ENCODE results near the gene LYSMD1. TPM values are rescaled to one million over a fixed set of nuclear protein-coding genes. Genes with fewer than 3 reads are reported as not detected.

The LYSMD1 gene
- total RNA-seq, 2 experiments from 2014 or later = 5.2 to 6.1 TPM

DNA sequence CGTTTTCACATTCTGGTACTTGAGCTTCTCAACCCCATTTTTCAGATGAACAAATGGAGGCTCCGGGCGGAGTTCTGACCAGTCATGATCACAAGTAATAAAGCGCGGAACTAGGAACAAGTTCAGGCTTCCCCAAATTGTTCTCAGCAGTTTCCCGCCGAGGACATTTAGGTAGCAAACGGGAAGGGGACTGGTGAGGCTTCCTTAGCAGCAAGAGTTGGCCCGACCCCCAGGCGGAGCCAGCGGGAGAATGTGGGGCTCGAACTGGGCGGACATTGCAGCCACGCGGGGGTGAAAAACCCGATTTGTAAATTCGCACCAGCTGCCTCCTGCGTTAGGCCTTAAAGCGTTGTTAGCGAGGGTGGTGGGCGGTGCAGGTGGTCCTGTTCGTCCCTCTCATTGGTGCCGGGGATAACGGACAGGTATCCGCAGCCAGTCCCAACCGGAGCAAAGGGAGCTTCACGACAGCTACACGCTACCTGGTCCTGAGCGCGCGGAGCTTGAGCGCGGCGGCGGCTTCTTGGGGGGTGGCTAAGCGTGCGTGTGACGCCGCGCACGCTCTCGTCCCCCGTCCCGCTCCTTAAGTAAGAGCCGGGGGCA, 34.6 kb downstream of the LYSMD1 start:
- peak overlapping the region; percentile 72 for H3K4me3 Mint-ChIP-seq
- POLR2A ChIA-PET = interaction anchor here (0.7 to 1.6 kb wide), 8 partner anchors 15 to 124 kb away, joined by 3 to 11 read pairs (median 4); partner anchors contain the start of genes LYSMD1, PSMD4, SCNM1 and SEMA6C
- H3K9me3 Mint-ChIP-seq = no peaks in the 10 kb centered on the region
- H3K36me3 Mint-ChIP-seq = peaks cover 2% of the 10 kb centered on the region
- ATAC-seq (ENCODE audit: low read depth) (peak; percentile 100), DNase-seq (peak; percentile 74)
- peaks cover 5% of the 10 kb centered on the region for H3K4me1 Mint-ChIP-seq
- H3K27ac Mint-ChIP-seq = peak overlapping the region; percentile 60
- H3K27me3 Mint-ChIP-seq = no peaks in the 10 kb centered on the region

DNA sequence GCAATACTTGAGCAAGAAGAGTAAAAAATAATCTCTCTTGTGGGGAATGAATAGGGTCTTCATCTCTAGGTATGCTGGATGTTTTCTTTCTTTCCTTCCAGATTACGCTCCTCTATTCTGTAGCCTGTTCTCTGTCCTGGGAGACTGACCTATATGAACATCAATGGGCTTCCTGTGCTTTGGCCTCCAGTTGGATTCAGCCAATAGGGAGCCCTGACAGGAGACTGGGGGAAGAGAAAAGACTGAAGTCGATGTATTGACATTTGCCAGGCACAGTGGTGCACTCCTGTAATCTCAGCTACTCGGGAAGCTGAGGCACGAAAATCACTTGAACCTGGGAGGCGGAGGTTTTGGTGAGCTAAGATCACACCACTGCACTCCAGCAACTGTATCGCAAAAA, 36.9 kb downstream of the LYSMD1 start:
- POLR2A ChIA-PET = no interaction called here
- no peak for DNase-seq
- H3K36me3 Mint-ChIP-seq = peaks cover 4% of the 10 kb centered on the region

DNA sequence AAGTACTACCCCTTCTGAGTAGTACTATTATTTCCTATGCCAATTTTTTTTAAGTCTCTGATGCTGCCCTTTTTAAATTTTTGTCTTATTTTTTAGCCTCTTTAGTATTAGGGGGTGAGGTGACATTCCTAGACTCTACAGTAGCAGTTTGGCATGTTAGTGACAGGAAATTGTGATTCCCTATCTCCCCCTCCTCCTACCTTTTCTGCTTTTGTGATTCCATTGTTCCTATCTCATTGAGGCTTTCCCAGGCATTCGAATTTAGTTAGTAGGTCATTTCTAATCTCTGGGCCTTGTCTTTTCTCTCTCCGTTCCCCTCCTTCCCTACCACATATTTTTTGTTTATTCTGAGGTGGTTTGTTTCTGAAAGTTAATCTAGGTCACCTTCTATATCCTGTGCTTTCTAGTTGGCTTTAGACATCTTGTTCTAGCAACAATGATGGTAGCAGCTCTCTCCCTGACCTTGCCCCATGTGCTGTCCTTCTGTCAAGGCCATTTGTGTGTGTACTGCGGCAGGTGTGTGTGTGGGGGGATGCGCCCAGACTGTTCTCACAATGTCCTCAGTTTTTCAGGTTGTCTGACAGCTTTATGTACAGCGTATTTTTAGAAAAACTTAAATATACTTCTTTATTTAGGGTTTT, 40.8 kb downstream of the LYSMD1 start:
- H3K27ac Mint-ChIP-seq = no peak overlapping the region
- no peak overlapping the region for H3K4me3 Mint-ChIP-seq
- POLR2A ChIA-PET = interaction anchor here (0.5 kb wide), 1 partner anchor 53 kb away, joined by 3 read pairs; no protein-coding TSS in a partner anchor
- no peak for ATAC-seq (ENCODE audit: low read depth)
- H3K4me1 Mint-ChIP-seq = no peaks in the 10 kb centered on the region
- H3K36me3 Mint-ChIP-seq = peaks cover 9% of the 10 kb centered on the region
- no peaks in the 10 kb centered on the region for H3K27me3 Mint-ChIP-seq
- no peaks in the 10 kb centered on the region for H3K9me3 Mint-ChIP-seq
- DNase-seq = no peak

More for the DNA sequence above, 36.9 kb downstream of the LYSMD1 start:
- no peaks in the 10 kb centered on the region for H3K27me3 Mint-ChIP-seq
- H3K9me3 Mint-ChIP-seq = no peaks in the 10 kb centered on the region
- ATAC-seq (ENCODE audit: low read depth) = no peak
- H3K4me3 Mint-ChIP-seq = no peak overlapping the region
- H3K27ac Mint-ChIP-seq = no peak overlapping the region
- H3K4me1 Mint-ChIP-seq = peaks cover 5% of the 10 kb centered on the region

DNA sequence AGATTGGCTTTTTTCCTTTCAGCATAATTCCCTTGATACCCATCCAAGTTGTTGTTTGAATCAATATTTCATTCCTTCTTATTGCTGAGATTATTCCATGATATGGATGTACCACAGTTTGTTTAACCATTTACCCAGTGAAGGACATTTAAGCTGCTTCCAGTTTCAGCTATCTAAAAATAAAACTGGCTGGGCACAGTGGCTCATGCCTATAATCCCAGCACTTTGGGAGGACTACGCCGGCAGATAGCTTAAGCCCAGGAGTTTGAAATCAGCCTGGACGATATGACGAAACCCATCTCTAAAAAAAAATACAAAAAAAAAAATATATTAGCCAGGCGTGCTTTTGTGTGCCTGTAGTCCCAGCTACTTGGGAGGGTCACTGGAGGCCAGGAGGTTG, 51.8 kb downstream of the LYSMD1 start:
- Mint-ChIP-seq H3K4me3 (no peak overlapping the region), H3K36me3 (peaks cover 9% of the 10 kb centered on the region), H3K4me1 (no peaks in the 10 kb centered on the region), H3K27me3 (no peaks in the 10 kb centered on the region), H3K9me3 (no peaks in the 10 kb centered on the region), H3K27ac (no peak overlapping the region)
- POLR2A ChIA-PET = interaction anchor here (0.7 kb wide), 1 partner anchor 107 kb away, joined by 3 read pairs; the partner anchor contains the start of gene MINDY1
- no peak for DNase-seq
- no peak for ATAC-seq (ENCODE audit: low read depth)

Other genes with a start within 250 kb of the LYSMD1 start
- gene SETDB1, start 239.5 kb downstream of the LYSMD1 start, total RNA-seq = 10 to 100 TPM; 64.0 to 64.6 TPM
- 100 to 1,000 TPM; 153 TPM for gene CERS2, start 191.1 kb downstream of the LYSMD1 start, total RNA-seq
- not detected for gene ANXA9, start 183.6 kb downstream of the LYSMD1 start, total RNA-seq
- gene MINDY1, start 159.0 kb downstream of the LYSMD1 start, total RNA-seq = 10 to 100 TPM; 11.5 to 12.7 TPM
- gene PRUNE1, start 157.5 kb downstream of the LYSMD1 start, total RNA-seq = 10 to 100 TPM; 22.9 to 23.2 TPM
- gene BNIPL, start 129.3 kb downstream of the LYSMD1 start, total RNA-seq = 1 to 10 TPM; 2.8 to 4.1 TPM
- 1 to 10 TPM; 1.9 TPM for gene C1orf56, start 118.2 kb downstream of the LYSMD1 start, total RNA-seq
- 100 to 1,000 TPM; 282 to 294 TPM for gene CDC42SE1, start 106.3 kb downstream of the LYSMD1 start, total RNA-seq
- 1 to 10 TPM; 5.4 to 6.0 TPM for gene MLLT11, start 105.5 kb downstream of the LYSMD1 start, total RNA-seq
- 10 to 100 TPM; 32.9 to 34.0 TPM for gene GABPB2, start 95.1 kb downstream of the LYSMD1 start, total RNA-seq
- 1 to 10 TPM; 4.2 to 6.0 TPM for gene SEMA6C, start 19.3 kb downstream of the LYSMD1 start, total RNA-seq
- 10 to 100 TPM; 21.2 to 23.7 TPM for gene TNFAIP8L2, start 9.3 kb downstream of the LYSMD1 start, total RNA-seq
- 10 to 100 TPM; 64.5 to 66.6 TPM for gene SCNM1, start 242 bp upstream of the LYSMD1 start, total RNA-seq
- gene TMOD4, start 10.1 kb upstream of the LYSMD1 start, total RNA-seq = 1 to 10 TPM; 1.2 to 4.1 TPM
- gene VPS72, start 24.3 kb upstream of the LYSMD1 start, total RNA-seq = 10 to 100 TPM; 67.4 to 86.9 TPM
- gene PIP5K1A, start 32.6 kb upstream of the LYSMD1 start, total RNA-seq = 10 to 100 TPM; 51.9 to 59.4 TPM
- gene PSMD4, start 88.8 kb upstream of the LYSMD1 start, total RNA-seq = 100 to 1,000 TPM; 170 to 174 TPM
- 10 to 100 TPM; 35.5 to 37.0 TPM for gene ZNF687, start 116.4 kb upstream of the LYSMD1 start, total RNA-seq
- 10 to 100 TPM; 73.8 to 75.7 TPM for gene PI4KB, start 161.5 kb upstream of the LYSMD1 start, total RNA-seq
- 10 to 100 TPM; 68.4 to 73.9 TPM for gene RFX5, start 181.3 kb upstream of the LYSMD1 start, total RNA-seq
- not detected for gene SELENBP1, start 206.8 kb upstream of the LYSMD1 start, total RNA-seq
- 100 to 1,000 TPM; 240 to 243 TPM for gene PSMB4, start 233.7 kb upstream of the LYSMD1 start, total RNA-seq

All from activated naive CD8-positive, alpha-beta T cell treated with anti-CD3 and anti-CD28 coated beads, Interleukin-2, amount 10 ng/mL, durations not matched to agents 7 days and 5 days (primary cell).